Measurements from ENCODE around the gene SORCS2.

GRCh38 chr4:7591409-7592053, 399.2 kb downstream of the SORCS2 start:
- TF ChIP-seq CTCF (IDR thresholded peaks at IDR 0.05) (no peak), EP300 (IDR thresholded peaks at IDR 0.05) (no peak), POLR2AphosphoS5 (IDR thresholded peaks at IDR 0.05) (no peak), POLR2A (IDR thresholded peaks at IDR 0.05) (no peak)
